ENCODE measurements around the gene ATRIP. TPM values are rescaled to one million over a fixed set of nuclear protein-coding genes. Genes with fewer than 3 reads are reported as not detected.

ATRIP gene
- total RNA-seq, 2 donors from 2014 or later, result 11.7 to 16.1 TPM

DNA sequence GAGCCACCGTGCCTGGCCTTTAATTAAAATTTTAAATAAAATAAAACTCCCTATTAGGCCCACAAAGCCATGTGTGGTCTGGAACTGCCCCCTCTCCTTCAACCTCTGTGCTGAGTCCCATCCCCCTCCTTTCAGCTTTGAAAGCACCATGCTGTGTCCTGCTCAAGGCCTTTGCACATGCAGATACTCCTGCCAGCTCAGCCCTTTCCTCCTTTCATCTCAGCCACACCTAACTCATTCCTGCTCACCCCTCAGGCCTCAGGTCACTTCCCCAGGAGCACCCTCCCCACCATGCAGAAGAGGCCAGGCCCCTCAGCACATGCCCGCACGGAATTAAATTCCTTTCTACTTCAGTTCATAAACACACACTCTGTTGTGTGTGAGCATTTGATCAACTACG, 28.1 kb downstream of the ATRIP start:
- peak overlapping the region; percentile 91 for H3K27ac Mint-ChIP-seq
- no peaks in the 10 kb centered on the region for H3K9me3 Mint-ChIP-seq
- 39 to 40% methylated on average over 4 of the region's 4 CpGs for WGBS, 2 experiments (ENCODE audit: insufficient coverage in 1 of 2, insufficient read length in 1 of 2)

DNA sequence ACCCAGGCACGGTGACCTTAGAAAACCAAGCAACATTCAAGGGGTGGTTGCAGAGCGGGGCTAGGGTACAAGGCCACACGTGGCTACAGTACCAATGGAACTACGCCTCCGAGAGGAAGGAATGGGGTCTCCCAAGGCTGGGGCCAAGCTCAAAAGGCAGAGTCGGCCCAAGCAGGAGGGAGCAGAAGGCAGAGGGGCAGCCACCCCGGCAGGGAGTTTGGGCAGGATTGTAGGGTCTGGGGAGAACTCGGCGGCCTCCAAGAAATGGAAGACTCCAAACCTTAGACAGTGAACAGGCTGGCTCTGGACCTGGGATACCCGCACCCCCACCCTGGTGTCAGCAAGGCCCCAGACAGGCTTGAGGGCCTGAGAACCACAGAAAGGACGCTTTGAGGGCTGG, 28.7 kb downstream of the ATRIP start:
- TF ChIP-seq, protein P1, sequence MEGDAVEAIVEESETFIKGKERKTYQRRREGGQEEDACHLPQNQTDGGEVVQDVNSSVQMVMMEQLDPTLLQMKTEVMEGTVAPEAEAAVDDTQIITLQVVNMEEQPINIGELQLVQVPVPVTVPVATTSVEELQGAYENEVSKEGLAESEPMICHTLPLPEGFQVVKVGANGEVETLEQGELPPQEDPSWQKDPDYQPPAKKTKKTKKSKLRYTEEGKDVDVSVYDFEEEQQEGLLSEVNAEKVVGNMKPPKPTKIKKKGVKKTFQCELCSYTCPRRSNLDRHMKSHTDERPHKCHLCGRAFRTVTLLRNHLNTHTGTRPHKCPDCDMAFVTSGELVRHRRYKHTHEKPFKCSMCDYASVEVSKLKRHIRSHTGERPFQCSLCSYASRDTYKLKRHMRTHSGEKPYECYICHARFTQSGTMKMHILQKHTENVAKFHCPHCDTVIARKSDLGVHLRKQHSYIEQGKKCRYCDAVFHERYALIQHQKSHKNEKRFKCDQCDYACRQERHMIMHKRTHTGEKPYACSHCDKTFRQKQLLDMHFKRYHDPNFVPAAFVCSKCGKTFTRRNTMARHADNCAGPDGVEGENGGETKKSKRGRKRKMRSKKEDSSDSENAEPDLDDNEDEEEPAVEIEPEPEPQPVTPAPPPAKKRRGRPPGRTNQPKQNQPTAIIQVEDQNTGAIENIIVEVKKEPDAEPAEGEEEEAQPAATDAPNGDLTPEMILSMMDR (conservative IDR thresholded peaks at IDR 0.05), result peak; percentile 27

More for the DNA sequence above, 28.1 kb downstream of the ATRIP start:
- Mint-ChIP-seq H3K36me3 (ENCODE audit: low read depth) (peaks cover 14% of the 10 kb centered on the region), H3K4me3 (peak overlapping the region; percentile 33), H3K4me1 (peaks cover 24% of the 10 kb centered on the region), H3K27me3 (ENCODE audit: insufficient read depth) (no peaks in the 10 kb centered on the region)
- H3K4me1 ChIP-seq (ENCODE audit: control insufficient read depth, insufficient read depth, low read length), result peaks cover 10% of the 10 kb centered on the region
- peak overlapping the region; percentile 21 for H3K27ac ChIP-seq (ENCODE audit: low read depth, low read length)
- peak; percentile 92 for DNase-seq
- TF ChIP-seq, protein P1 (conservative IDR thresholded peaks at IDR 0.05), result no peak
- H3K27me3 ChIP-seq (ENCODE audit: control insufficient read depth, insufficient read depth, low read length, poor library complexity, severe bottlenecking), result no peaks in the 10 kb centered on the region
- H3K9ac ChIP-seq (ENCODE audit: extremely low read depth, low read length, poor library complexity, severe bottlenecking), result no peak overlapping the region
- no peak overlapping the region for H3K4me3 ChIP-seq (ENCODE audit: low read length)
- H3K9me3 ChIP-seq (ENCODE audit: control insufficient read depth, low read length), result no peaks in the 10 kb centered on the region
- H3K36me3 ChIP-seq (ENCODE audit: control insufficient read depth, insufficient read depth, low read length), result peaks cover 3% of the 10 kb centered on the region

DNA sequence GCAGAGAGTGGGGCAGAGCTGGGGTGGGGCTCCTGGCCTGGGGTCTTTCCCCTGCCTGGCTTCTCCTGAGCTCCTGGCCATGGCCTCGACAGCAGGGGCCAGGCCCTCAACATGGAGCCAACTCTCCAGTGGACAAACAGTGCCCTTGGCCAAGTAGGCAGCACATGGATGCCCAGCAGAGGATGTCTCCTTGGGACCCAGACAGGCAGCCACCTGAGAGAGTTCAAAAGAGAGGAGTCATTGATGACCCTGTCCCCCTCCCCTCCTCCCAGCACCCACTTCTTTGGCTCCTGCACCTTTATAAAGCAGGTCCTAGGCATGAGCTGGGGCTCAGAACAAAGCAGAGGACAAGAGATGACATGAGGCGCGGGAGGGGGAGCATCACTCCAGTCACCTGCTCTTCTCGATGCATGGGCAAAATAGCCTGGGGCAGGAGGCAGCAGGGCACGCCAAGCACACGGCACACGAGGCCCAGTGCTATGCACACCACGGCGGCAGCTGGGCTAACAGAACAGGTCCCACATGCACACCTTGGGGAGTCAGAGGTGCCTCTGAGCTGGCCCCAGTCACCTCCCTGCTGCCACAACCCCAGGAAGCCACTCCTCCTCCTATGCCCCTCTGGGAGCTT, 30.0 kb downstream of the ATRIP start:
- Mint-ChIP-seq H3K4me1 (peaks cover 21% of the 10 kb centered on the region), H3K4me3 (no peak overlapping the region), H3K27me3 (ENCODE audit: insufficient read depth) (no peaks in the 10 kb centered on the region), H3K36me3 (ENCODE audit: low read depth) (peaks cover 15% of the 10 kb centered on the region), H3K9me3 (no peaks in the 10 kb centered on the region), H3K27ac (no peak overlapping the region)
- H3K9ac ChIP-seq (ENCODE audit: extremely low read depth, low read length, poor library complexity, severe bottlenecking), result no peak overlapping the region
- H3K27me3 ChIP-seq (ENCODE audit: control insufficient read depth, insufficient read depth, low read length, poor library complexity, severe bottlenecking), result no peaks in the 10 kb centered on the region
- peaks cover 10% of the 10 kb centered on the region for H3K4me1 ChIP-seq (ENCODE audit: control insufficient read depth, insufficient read depth, low read length)
- WGBS, 2 experiments (ENCODE audit: insufficient coverage in 1 of 2, insufficient read length in 1 of 2), result 93 to 95% methylated on average over 9 of the region's 9 CpGs
- H3K4me3 ChIP-seq (ENCODE audit: low read length), result no peak overlapping the region
- no peak overlapping the region for H3K27ac ChIP-seq (ENCODE audit: low read depth, low read length)
- peaks cover 4% of the 10 kb centered on the region for H3K36me3 ChIP-seq (ENCODE audit: control insufficient read depth, insufficient read depth, low read length)
- DNase-seq, result peak; percentile 39
- no peaks in the 10 kb centered on the region for H3K9me3 ChIP-seq (ENCODE audit: control insufficient read depth, low read length)
- TF ChIP-seq, protein P1 (conservative IDR thresholded peaks at IDR 0.05), result no peak

More for the DNA sequence above, 28.7 kb downstream of the ATRIP start:
- Mint-ChIP-seq H3K9me3 (no peaks in the 10 kb centered on the region), H3K36me3 (ENCODE audit: low read depth) (peaks cover 13% of the 10 kb centered on the region), H3K27ac (peak overlapping the region; percentile 91), H3K4me3 (peak overlapping the region; percentile 33), H3K4me1 (peaks cover 21% of the 10 kb centered on the region), H3K27me3 (ENCODE audit: insufficient read depth) (no peaks in the 10 kb centered on the region)
- Histone ChIP-seq H3K36me3 (ENCODE audit: control insufficient read depth, insufficient read depth, low read length) (peaks cover 1% of the 10 kb centered on the region), H3K9me3 (ENCODE audit: control insufficient read depth, low read length) (no peaks in the 10 kb centered on the region), H3K27me3 (ENCODE audit: control insufficient read depth, insufficient read depth, low read length, poor library complexity, severe bottlenecking) (no peaks in the 10 kb centered on the region), H3K27ac (ENCODE audit: low read depth, low read length) (no peak overlapping the region), H3K9ac (ENCODE audit: extremely low read depth, low read length, poor library complexity, severe bottlenecking) (no peak overlapping the region), H3K4me3 (ENCODE audit: low read length) (no peak overlapping the region), H3K4me1 (ENCODE audit: control insufficient read depth, insufficient read depth, low read length) (peaks cover 10% of the 10 kb centered on the region)
- WGBS, 2 experiments (ENCODE audit: insufficient coverage in 1 of 2, insufficient read length in 1 of 2), result 73 to 78% methylated on average over 9 to 11 of the region's 11 CpGs
- DNase-seq, result peak; percentile 69
